Stimulated activated CD8-positive, alpha-beta memory T cell treated with anti-CD3 and anti-CD28 coated beads, Interleukin-7, amount 100 ng/mL, for 24 hours (primary cell): ENCODE measurements around the gene SVIL.
"Not testable (repeated sequence)": the region's sequence is repeated elsewhere in the genome, so short reads cannot be mapped to it uniquely, and the experiment has no call there.

ENCODE experiments used
- DNase-seq: peaks from one replicate; pipeline ENCODE4 v3.0.0-alpha.2; 2020; ENCODE audit warnings: low read depth

SVIL gene

GRCh38 chr10:29540016-29540415 is 94.8 kb downstream of the SVIL start:
- no peak for DNase-seq

- no peak for DNase-seq
These were observed 95.4 kb downstream of the SVIL start for GRCh38 chr10:29539412-29539811.

GRCh38 chr10:29537799-29538198 is 97.0 kb downstream of the SVIL start:
- DNase-seq: no peak

GRCh38 chr10:29536691-29537090 is 98.1 kb downstream of the SVIL start:
- not testable (repeated sequence) for DNase-seq

- DNase-seq: no peak
These were observed 98.9 kb downstream of the SVIL start for GRCh38 chr10:29535778-29536453.

- no peak for DNase-seq
These were observed 99.6 kb downstream of the SVIL start for GRCh38 chr10:29535012-29535777.

GRCh38 chr10:29534590-29534989 is 100.2 kb downstream of the SVIL start:
- DNase-seq: no peak

GRCh38 chr10:29533696-29534285 is 101.0 kb downstream of the SVIL start:
- DNase-seq: no peak

GRCh38 chr10:29533046-29533445 is 101.7 kb downstream of the SVIL start:
- DNase-seq: no peak

- no peak for DNase-seq
These were observed 102.4 kb downstream of the SVIL start for GRCh38 chr10:29532256-29532878.

- no peak for DNase-seq
These were observed 104.4 kb downstream of the SVIL start for GRCh38 chr10:29530112-29530976.

GRCh38 chr10:29529146-29529545 is 105.6 kb downstream of the SVIL start:
- no peak for DNase-seq

- DNase-seq: no peak
These were observed 109.0 kb downstream of the SVIL start for GRCh38 chr10:29525762-29526161.

- DNase-seq: no peak
These were observed 110.1 kb downstream of the SVIL start for GRCh38 chr10:29524720-29525119.

- no peak for DNase-seq
These were observed 110.5 kb downstream of the SVIL start for GRCh38 chr10:29524294-29524693.

- DNase-seq: no peak
These were observed 111.9 kb downstream of the SVIL start for GRCh38 chr10:29522918-29523317.

GRCh38 chr10:29522061-29522855 is 112.5 kb downstream of the SVIL start:
- no peak for DNase-seq

- DNase-seq: no peak
These were observed 115.1 kb downstream of the SVIL start for GRCh38 chr10:29519659-29520058.

- no peak for DNase-seq
These were observed 117.3 kb downstream of the SVIL start for GRCh38 chr10:29517352-29517923.

GRCh38 chr10:29516309-29516932 is 118.3 kb downstream of the SVIL start:
- not testable (repeated sequence) for DNase-seq
